GM12864 (cell line): ENCODE data around the gene VDAC1.

Source experiments
- DNase-seq: peaks from one replicate; pipeline ENCODE4 v3.0.0-alpha.2; 2011; ENCODE audit warnings: low read depth
- H3K4me3 ChIP-seq: 2 replicates; pipeline ENCODE4 v1.5.1; 2011; ENCODE audit warnings: mild to moderate bottlenecking, low read depth, low read length, control low read depth
- CTCF ChIP-seq: IDR thresholded peaks from 2 replicates; pipeline ENCODE4 v1.5.1; 2011; ENCODE audit warnings: low read depth, mild to moderate bottlenecking, moderate library complexity, low read length, control low read depth, inconsistent platforms; ENCODE audit errors: missing control alignments

The VDAC1 gene

GRCh38 chr5:134004626-134005416, at the start of gene VDAC1:
Gene VDAC1 (minus strand): TSS chr5:134004975. CDS start chr5:133993012, 11,963 bp downstream.
- peak within 1 kb of the TSS; percentile 82 for H3K4me3 ChIP-seq
- DNase-seq = peak; percentile 54
- TF ChIP-seq CTCF = no peak

GRCh38 chr5:134053840-134054338, 49.1 kb upstream of the VDAC1 start:
- no peak for TF ChIP-seq CTCF
- DNase-seq = no peak
- no peak overlapping the region for H3K4me3 ChIP-seq

GRCh38 chr5:134053314-134053839, 48.6 kb upstream of the VDAC1 start:
- H3K4me3 ChIP-seq = no peak overlapping the region
- no peak for DNase-seq
- TF ChIP-seq CTCF = no peak

- no peak for DNase-seq
- no peak overlapping the region for H3K4me3 ChIP-seq
- TF ChIP-seq CTCF = no peak
Observed at GRCh38 chr5:134051305-134051704, 46.5 kb upstream of the VDAC1 start.

- H3K4me3 ChIP-seq = no peak overlapping the region
- no peak for DNase-seq
Observed at GRCh38 chr5:134048864-134049263, 44.1 kb upstream of the VDAC1 start.

GRCh38 chr5:134047687-134048056, 42.9 kb upstream of the VDAC1 start:
- TF ChIP-seq CTCF = no peak
- no peak for DNase-seq
- no peak overlapping the region for H3K4me3 ChIP-seq

More at GRCh38 chr5:134048864-134049263, 44.1 kb upstream of the VDAC1 start:
- no peak for TF ChIP-seq CTCF
